Right ventricle myocardium inferior (tissue), 1 donor: ENCODE results near the gene SLC25A28. TPM values are rescaled to one million over a fixed set of nuclear protein-coding genes. Genes with fewer than 3 reads are reported as not detected.

Source experiments
- ATAC-seq: fragments of 200-7000 bp; cut with Tn5 transposase; one replicate; pipeline ENCODE4 v1.9.1; 2020; ENCODE audit warnings: mild to moderate bottlenecking, moderate library complexity
- DNase-seq: peaks from one replicate; pipeline ENCODE4 v3.0.0; 2021; ENCODE audit errors: missing footprints
- intact Hi-C: fragments of 100-400 bp; cut with DNase I; formaldehyde crosslinking; loops from one replicate; pipeline ENCODE4 v1.11.0; 2022
- long read RNA-seq: library from polyadenylated mRNA; unstranded; transcript quantifications from one replicate; pipeline ENCODE4 v2.0.0, GENCODE V29; 2021
- total RNA-seq: library from RNA; stranded (reverse); fragmentation: NEBNext Ultra II Directional; extraction: Animal tissue kit (Norgen Biotek cat#: 25700); gene quantifications from one replicate; pipeline ENCODE4 v1.2.1, GENCODE V29; 2021
- donor health status: DM: no; HTN: yes; CAD: no; lungs with severe emphysema.

The SLC25A28 gene, protein sequence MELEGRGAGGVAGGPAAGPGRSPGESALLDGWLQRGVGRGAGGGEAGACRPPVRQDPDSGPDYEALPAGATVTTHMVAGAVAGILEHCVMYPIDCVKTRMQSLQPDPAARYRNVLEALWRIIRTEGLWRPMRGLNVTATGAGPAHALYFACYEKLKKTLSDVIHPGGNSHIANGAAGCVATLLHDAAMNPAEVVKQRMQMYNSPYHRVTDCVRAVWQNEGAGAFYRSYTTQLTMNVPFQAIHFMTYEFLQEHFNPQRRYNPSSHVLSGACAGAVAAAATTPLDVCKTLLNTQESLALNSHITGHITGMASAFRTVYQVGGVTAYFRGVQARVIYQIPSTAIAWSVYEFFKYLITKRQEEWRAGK
- 38.2 TPM for total RNA-seq
- long read RNA-seq, transcript SLC25A28-201 (4 exons, 1,451 nt) = major isoform, 20 of 28 reads
- long read RNA-seq, partial matches to known transcripts = 0 of 28 reads
- long read RNA-seq, other reads (novel, unspliced or antisense) = 8 of 28 reads

- intact Hi-C loops = loop anchor here (2.0 to 5.0 kb wide), 3 partner anchors 39 to 189 kb away; partner anchors contain the start of genes COX15, CUTC, ENTPD7 and GOT1
- DNase-seq = peak; percentile 95
- ATAC-seq = peak; percentile 92
Measured at GRCh38 chr10:99619851-99620710, at the start of gene SLC25A28. TSS of gene SLC25A28 (minus strand) at chr10:99620439. CDS start at chr10:99620335, 104 bp downstream.

GRCh38 chr10:99667108-99667751 is 47.0 kb upstream of the SLC25A28 start:
- ATAC-seq = no peak
- no peak for DNase-seq
- intact Hi-C loops = no loop called here

DNA sequence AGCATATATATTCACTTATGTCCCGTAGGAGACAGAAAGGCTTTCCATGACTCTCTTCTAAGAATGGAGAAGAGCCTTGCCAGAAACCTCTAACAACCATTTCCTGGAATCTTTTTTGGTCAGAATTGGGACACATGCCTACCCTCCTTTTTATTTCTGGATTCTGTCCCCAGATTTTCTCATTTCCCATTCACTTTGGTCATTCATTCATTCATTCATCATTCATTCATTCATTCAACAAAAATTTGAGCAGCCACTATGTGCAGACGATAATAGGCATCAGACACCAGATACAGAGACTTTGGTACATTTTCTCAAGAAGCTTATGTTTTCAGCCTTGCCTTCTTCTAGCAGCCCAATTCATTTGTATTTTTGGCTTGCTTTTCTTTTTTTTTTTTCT is 45.1 kb upstream of the SLC25A28 start:
- no peak for DNase-seq
- ATAC-seq = no peak
- intact Hi-C loops = no loop called here

DNA sequence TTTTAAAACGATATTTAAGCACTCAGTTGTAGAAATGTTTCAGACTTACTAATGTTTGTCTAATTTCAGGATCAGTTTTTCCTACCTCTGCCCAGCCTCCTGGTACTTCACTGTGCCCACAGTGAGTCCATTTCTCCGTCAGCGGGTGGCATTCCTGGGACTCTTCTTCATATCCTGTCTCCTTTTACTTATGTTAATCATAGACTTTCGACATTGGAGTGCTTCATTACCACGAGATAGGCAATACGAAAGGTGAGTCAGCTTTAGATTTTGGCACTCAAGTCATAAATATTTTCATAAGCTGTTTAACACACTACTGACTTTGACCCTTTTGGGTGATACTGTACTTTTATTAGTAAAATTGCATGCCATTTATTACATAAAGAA is 41.1 kb upstream of the SLC25A28 start:
- ATAC-seq (no peak), DNase-seq (no peak)
- intact Hi-C loops = no loop called here

- no peak for DNase-seq
- intact Hi-C loops = no loop called here
- ATAC-seq = no peak
Measured at GRCh38 chr10:99660662-99661376, 40.6 kb upstream of the SLC25A28 start.

DNA sequence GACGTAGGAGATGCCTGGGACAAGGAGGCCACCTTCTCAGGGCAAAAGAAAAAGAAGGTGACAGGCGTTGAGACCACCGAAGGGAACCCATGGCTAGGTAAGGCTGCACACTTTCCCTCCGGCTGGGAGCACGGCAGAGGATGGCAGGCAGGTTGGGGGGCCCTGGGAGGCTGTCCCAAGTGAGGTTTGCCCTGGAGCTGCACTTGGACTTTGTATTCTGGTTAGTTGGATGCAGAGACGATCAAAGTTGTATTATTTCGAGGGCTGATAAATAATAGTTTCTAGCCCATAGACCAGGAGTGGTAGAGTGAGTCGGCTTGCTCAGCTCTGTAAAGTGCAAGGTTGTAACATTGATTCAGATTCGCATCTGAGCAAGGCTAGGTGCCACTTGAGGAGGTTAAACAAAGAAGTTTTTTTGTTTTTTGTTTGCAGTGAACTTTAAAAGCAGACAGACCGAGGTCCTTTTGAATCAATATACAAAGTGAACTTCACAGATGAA is 39.7 kb upstream of the SLC25A28 start:
- ATAC-seq = no peak
- DNase-seq = no peak
- intact Hi-C loops = loop anchor here (2.0 kb wide), 1 partner anchor 39 kb away; the partner anchor contains the start of gene SLC25A28

- DNase-seq = peak; percentile 97
- intact Hi-C loops = loop anchor here (2.0 kb wide), 1 partner anchor 38 kb away; the partner anchor contains the start of gene SLC25A28
- peak; percentile 100 for ATAC-seq
Measured at GRCh38 chr10:99659031-99659867, 39.0 kb upstream of the SLC25A28 start, which contains the start of gene ENTPD7. TSS of gene ENTPD7 (plus strand) at chr10:99659509. CDS start at chr10:99659957, 448 bp downstream.

DNA sequence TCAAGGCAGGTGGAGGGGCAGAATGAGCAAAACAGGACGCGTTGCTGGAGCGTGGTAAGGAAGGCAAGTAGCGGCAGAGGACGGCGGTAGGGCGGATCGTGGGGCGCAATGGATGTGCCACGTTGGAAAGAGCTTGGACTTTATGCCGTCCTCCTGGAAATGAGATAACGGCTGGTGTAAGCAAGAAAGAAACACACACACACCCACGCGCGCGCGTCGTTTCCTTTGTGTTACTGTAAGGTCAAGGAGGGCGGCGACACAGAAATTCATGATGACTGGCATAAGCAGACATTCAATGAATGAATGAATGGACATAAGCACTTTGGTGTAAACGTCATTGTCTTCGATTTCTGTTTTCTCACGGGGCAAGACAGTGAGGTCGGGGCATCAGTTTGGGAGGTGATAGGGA is 38.4 kb upstream of the SLC25A28 start:
- intact Hi-C loops = loop anchor here (2.0 kb wide), 1 partner anchor 38 kb away; the partner anchor contains the start of gene SLC25A28
- ATAC-seq = no peak
- peak; percentile 87 for DNase-seq

DNA sequence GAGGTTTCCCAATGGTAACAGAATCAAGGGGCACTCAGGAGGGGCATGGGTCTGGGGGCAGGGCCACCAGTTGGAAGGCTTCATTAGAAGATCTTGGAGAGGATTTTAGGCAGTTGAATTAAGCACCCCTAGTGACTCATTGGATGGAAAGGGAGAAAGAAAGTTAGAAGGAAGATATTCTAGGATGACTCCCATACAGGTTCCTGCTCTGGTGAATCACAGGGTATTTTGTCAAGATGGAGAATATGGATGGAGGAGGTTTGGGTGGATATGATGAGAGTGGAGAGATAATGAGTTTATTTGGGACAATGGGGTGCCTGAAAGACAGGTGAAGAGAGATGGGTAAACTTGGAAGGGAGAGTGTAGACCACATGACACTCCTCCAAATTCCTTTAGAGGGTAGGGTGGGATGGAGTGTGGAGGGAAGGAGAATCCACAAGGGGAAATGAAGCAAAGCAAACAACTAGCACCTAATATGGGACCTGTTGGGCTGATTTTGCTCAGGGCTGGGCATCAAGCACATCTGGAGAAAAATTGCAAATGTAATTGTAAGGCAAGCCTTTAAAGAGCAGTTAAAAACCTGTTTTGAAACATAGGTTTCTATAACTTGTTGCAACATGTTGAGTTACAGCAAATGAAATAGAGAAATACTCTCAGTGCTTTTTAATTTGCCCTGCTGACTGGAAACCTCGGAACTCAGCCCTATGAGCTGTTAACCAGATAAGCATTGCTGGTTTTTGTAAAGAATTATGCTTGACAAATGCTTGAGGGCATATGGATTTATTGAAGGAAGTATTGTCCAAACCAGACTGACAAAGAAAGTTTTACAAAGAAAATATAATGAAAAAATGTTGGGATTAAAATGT is 36.2 kb upstream of the SLC25A28 start:
- DNase-seq (no peak), ATAC-seq (no peak)
- intact Hi-C loops = no loop called here

GRCh38 chr10:99654390-99655175 is 34.3 kb upstream of the SLC25A28 start:
- DNase-seq (no peak), ATAC-seq (no peak)
- intact Hi-C loops = no loop called here

GRCh38 chr10:99652800-99653390 is 32.7 kb upstream of the SLC25A28 start:
- DNase-seq = no peak
- ATAC-seq = no peak
- intact Hi-C loops = no loop called here

- no peak for ATAC-seq
- intact Hi-C loops = no loop called here
- no peak for DNase-seq
Measured at GRCh38 chr10:99648717-99649116, 28.5 kb upstream of the SLC25A28 start.

- DNase-seq (no peak), ATAC-seq (no peak)
- intact Hi-C loops = no loop called here
Measured at GRCh38 chr10:99647601-99648151, 27.4 kb upstream of the SLC25A28 start.

- DNase-seq (no peak), ATAC-seq (no peak)
- intact Hi-C loops = no loop called here
Measured at GRCh38 chr10:99633832-99634231, 13.6 kb upstream of the SLC25A28 start.

DNA sequence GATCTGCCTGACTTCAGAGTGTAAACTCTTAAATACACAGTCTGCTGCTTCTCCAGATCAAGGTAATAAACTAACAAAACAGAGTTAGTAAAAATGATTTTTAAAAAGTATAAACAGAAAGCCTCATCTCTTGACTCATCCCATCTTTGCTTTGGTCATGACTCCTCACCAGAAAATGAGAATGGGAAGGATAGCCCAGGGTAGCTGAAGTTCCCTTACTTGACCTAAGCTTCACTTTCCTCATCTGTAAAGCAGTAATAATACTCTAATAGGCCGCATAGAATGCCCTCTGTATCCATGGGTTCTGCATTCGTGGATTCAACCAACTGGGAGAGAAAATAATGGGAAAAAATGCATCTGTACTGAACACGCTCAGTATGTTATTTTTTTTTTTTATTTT is 11.3 kb upstream of the SLC25A28 start:
- intact Hi-C loops = no loop called here

More for the DNA sequence above, 11.3 kb upstream of the SLC25A28 start:
- ATAC-seq (no peak), DNase-seq (no peak)
